GM18861 (cell line): ENCODE measurements around the gene FPR1.
"Not testable (repeated sequence)": the region's sequence is repeated elsewhere in the genome, so short reads cannot be mapped to it uniquely, and the experiment has no call there.

Source experiments
- ATAC-seq: cut with Tn5 transposase; IDR thresholded peaks from one replicate; pipeline ENCODE4 v1.9.1; 2021; ENCODE audit not compliant: unreplicated experiment

Gene FPR1

DNA sequence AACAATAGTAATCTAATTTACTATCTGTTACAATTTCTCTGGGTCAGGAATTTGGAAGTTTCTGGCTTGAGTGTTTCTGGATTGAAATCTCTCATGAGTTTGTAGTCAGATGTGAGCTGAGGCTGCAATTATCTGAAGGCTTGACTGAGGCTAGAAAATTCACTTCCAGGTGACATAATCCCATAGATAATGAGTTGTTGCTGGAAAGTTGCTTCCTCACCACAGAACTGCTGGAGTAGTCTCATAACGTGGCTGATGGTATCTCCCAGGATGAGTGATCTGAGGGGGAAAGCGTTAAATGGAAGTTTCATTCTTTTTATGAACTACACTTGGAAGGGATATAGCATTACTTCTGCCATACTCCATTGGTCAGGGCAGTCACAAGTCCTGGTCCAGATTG lies 28.0 kb upstream of the FPR1 start:
- ATAC-seq: no peak

GRCh38 chr19:51779181-51779580 lies 27.5 kb upstream of the FPR1 start:
- ATAC-seq: no peak

- no peak for ATAC-seq
Observed at GRCh38 chr19:51777570-51778462, 26.1 kb upstream of the FPR1 start.

DNA sequence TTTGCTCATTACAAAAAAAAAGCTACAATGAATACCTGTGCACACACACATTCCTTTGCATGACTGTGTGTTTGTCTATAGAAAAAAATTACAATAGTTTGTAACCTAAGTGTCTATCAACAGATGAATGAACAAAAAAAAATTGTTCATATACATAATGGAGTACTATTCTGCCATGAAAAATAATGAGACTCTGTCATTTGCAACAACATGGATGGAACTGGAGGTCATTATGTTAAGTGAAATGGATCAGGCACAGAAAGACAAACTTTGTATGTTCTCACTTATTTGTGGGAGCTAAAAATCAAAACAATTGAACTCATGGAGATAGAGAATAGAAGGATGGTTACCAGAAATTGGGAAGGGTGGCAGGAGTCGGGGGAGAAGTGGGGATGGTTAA lies 24.9 kb upstream of the FPR1 start:
- not testable (repeated sequence) for ATAC-seq

GRCh38 chr19:51772977-51773376 lies 21.3 kb upstream of the FPR1 start:
- no peak for ATAC-seq

DNA sequence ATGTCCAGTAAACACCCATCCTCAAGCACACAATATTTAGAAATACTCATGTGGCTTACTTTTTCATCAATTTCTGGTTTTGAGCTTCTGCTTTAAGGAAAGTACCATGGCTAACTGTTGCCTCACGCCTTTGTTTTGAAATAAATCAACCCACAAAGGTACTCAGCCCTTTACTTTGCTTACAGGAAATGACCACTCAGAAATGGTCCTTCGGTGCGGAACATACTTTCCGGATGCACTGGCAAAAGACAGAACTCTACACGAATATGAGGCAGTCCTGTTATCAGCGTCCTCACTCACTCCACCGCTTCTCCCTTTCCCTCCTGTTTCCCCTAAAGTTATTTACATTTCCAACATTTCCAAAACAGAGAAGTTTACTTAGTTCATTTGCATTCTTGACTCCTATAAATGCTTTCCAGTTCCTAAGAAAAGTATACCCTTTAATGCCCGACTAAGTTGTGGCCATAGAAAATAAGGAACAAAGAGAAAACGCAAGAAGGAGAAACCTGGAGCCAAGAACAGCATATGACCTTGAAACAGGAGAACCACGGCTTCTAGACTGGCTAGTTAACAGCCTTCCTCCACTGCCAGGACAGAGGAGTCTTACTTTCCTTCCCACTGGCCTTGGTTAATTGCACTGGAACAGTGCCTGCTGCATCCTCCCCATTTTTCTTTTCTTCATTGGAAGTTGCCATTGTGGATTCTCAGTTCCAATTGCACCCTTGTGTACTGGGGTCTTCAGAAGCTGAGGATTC lies 19.9 kb upstream of the FPR1 start:
- ATAC-seq: no peak

- ATAC-seq: no peak
Observed at GRCh38 chr19:51766461-51766860, 14.8 kb upstream of the FPR1 start.

GRCh38 chr19:51765086-51765485 lies 13.4 kb upstream of the FPR1 start:
- no peak for ATAC-seq

GRCh38 chr19:51761696-51762095 lies 10.0 kb upstream of the FPR1 start:
- no peak for ATAC-seq

GRCh38 chr19:51760697-51761356 lies 9.1 kb upstream of the FPR1 start, which contains the start of gene FPR2:
FPR2 (plus strand) TSS chr19:51761180; CDS start chr19:51768659, 7,479 bp downstream.
- ATAC-seq: no peak

- no peak for ATAC-seq
Observed at GRCh38 chr19:51755571-51755970, 3.9 kb upstream of the FPR1 start.

GRCh38 chr19:51754770-51755169 lies 3.1 kb upstream of the FPR1 start:
- ATAC-seq: no peak

GRCh38 chr19:51754109-51754508 lies 2.4 kb upstream of the FPR1 start:
- ATAC-seq: no peak

GRCh38 chr19:51750400-51751094 lies 1.1 kb downstream of the FPR1 start:
- no peak for ATAC-seq

GRCh38 chr19:51749979-51750378 lies 1.7 kb downstream of the FPR1 start:
- ATAC-seq: no peak

DNA sequence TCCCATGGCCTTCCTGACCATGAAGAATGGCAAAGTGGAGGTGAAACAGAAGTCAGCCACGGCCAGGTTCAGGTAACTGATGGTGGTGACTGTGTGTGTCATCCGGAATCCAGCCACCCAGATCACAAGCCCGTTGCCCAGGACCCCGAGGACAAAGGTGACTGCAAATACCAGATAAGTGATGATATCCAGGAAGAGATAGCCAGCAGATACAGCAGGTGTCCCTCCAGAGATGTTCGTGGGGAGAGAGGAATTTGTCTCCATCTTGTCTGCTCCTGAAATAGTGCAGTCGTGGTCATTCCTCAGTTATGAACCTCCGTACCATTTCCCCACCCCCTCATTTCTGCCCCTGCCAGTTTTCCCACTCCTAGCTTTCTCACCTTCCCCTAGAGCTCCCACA lies 4.9 kb downstream of the FPR1 start:
- no peak for ATAC-seq

DNA sequence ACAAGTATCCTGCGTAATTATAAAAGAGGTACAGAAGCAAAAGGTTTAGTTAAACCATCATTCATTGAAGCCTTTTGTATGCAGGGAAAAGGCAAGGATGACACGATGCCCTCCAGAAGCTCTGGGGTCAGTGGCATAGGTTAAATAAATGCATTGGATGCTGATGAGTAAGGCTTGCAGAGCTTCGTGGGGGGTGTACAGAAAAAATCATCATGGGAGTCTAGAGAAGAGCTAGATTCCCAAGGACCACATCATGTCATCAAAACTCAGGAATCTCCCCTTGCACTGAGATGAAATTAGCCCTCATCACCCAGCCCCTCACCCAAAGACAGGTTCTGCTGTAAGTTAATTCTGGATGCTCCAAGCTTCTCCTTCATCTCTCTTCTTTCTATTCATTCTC lies 8.3 kb downstream of the FPR1 start:
- ATAC-seq: no peak

- ATAC-seq: no peak
Observed at GRCh38 chr19:51742789-51743188, 8.9 kb downstream of the FPR1 start.

DNA sequence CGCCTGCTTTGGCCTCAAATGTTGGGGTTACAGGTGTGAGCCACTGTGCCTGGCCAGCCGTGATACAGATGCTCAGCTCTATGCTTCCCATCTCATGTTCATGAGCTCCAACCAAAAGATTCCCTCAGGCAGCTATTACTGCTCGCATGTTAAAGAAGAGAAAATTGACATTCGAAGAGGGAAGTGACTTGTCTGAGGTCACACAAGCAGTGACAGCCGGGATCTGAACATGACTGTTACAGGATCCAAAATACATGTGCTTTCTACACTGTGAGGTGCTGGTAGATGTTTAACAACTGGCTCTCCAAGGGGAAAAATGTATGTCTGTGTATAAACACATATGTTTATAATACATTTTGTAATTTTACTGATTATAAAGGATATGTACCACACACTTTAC lies 11.3 kb downstream of the FPR1 start:
- no peak for ATAC-seq

DNA sequence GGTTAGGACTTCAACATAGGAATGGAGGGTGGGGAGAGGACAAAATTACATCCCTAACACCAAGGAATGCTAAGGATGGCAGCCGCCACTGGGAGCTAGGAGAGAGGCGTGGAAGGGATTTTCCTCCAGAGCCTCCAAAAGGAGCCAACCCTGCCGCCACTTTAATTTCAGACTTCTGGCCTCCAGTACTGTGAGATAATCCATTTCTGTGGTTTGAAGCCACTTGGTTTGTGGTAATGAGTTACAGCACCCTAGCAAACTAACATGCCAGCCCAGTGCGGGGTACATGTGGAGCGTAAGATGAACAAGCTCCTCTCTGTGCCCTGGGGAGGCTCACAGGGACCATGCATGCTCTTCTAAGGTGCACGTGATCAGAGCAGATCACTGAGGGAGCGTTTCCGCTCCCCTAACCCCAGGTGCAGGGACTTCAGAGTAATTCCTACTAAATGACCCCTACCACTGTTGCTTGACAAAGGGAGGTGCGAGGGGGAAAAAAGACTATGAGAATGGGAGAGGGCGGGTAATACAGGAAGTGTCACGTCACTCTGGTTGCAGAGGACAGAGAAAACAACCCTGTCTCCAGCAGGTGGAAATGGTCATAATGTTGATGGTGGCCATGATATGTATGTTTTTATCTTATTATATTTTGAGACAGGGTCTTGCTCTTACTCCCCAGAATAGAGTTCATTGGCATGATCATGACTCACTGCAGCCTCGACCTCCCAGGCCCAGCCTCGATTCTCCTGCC lies 12.0 kb downstream of the FPR1 start:
- ATAC-seq: no peak
